B cell (primary cell): Measurements from ENCODE around the gene COQ8A. TPM values are rescaled to one million over a fixed set of nuclear protein-coding genes. Genes with fewer than 3 reads are reported as not detected.

Experiments
- ATAC-seq: fragments of 200-7000 bp; cut with Tn5 transposase; one replicate; pipeline ENCODE4 v1.10.0; 2021; ENCODE audit warnings: low read depth, mild to moderate bottlenecking, moderate number of reproducible peaks, moderate library complexity
- CTCF ChIA-PET: fragments of 350-600 bp; sonication (Branson Sonifier 250); formaldehyde crosslinking; loops from one replicate; lab custom pipeline; 2021; ENCODE audit warnings: antibody characterized with exemption, inconsistent platforms; lab: Charles Lee
- POLR2A ChIA-PET: fragments of 350-600 bp; sonication (Branson Sonifier 250); formaldehyde crosslinking; loops from one replicate; lab custom pipeline; 2021; ENCODE audit warnings: antibody characterized with exemption; lab: Charles Lee
- DNase-seq: peaks from one replicate; pipeline ENCODE4 v3.0.0; 2013
- H2AFZ ChIP-seq: 2 replicates; pipeline ENCODE4 v1.6.1; 2012; ENCODE audit warnings: mild to moderate bottlenecking, low read depth, low read length; ENCODE audit not compliant: insufficient read depth, poor library complexity, severe bottlenecking
- H3K27ac ChIP-seq, 2 donors: 1 replicate in 1 of 2; 2 replicates in 1 of 2; pipeline ENCODE4 v1.5.1; 2012 to 2013; ENCODE audit warnings: low read length in 2 of 2, mild to moderate bottlenecking in 2 of 2, moderate library complexity in 1 of 2
- H3K27me3 ChIP-seq, 4 experiments: fragments of 200-600 bp in 1 of 4; sonication (generic) in 1 of 4; replicated peaks in 1 of 4; 1 replicate in 2 of 4; 2 replicates in 2 of 4; pipeline versions ENCODE4 v1.6.1 to v1.7.0; 2013 to 2016; ENCODE audit warnings: low read length in 3 of 4, mild to moderate bottlenecking in 2 of 4, mixed read lengths in 1 of 4, moderate library complexity in 1 of 4; ENCODE audit not compliant: insufficient read depth in 4 of 4, control insufficient read depth in 3 of 4; ENCODE audit errors: control extremely low read depth in 1 of 4
- H3K36me3 ChIP-seq, 2 experiments: replicated peaks in 1 of 2; 1 replicate in 1 of 2; 2 replicates in 1 of 2; pipeline versions ENCODE4 v1.6.1 to v1.7.1; 2013; ENCODE audit warnings: low read length in 1 of 2; ENCODE audit not compliant: insufficient read depth in 2 of 2, control insufficient read depth in 1 of 2; ENCODE audit errors: control extremely low read depth in 1 of 2, extremely low read depth in 1 of 2
- H3K4me1 ChIP-seq, 2 donors: fragments of 200-600 bp in 1 of 2; sonication (generic) in 1 of 2; 1 replicate in 1 of 2; 2 replicates in 1 of 2; pipeline versions ENCODE4 v1.5.1 to v1.6.1; 2013 to 2017; ENCODE audit warnings: low read length in 2 of 2; ENCODE audit not compliant: control insufficient read depth in 2 of 2, insufficient read depth in 2 of 2
- H3K4me2 ChIP-seq: replicated peaks from 2 replicates; pipeline ENCODE3; 2012; ENCODE audit warnings: mild to moderate bottlenecking, low read depth, low read length; ENCODE audit not compliant: poor library complexity, severe bottlenecking
- H3K4me3 ChIP-seq, 5 experiments: fragments of 200-600 bp in 1 of 5; sonication (generic) in 1 of 5; 1 replicate in 3 of 5; 2 replicates in 2 of 5; pipeline versions ENCODE4 v1.5.1 to v1.7.0; 2011 to 2016; ENCODE audit warnings: low read length in 4 of 5, mild to moderate bottlenecking in 4 of 5, low read depth in 2 of 5, control low read depth in 1 of 5, moderate library complexity in 1 of 5; ENCODE audit not compliant: insufficient read depth in 1 of 5; ENCODE audit errors: control extremely low read depth in 1 of 5, extremely low read depth in 1 of 5
- H3K79me2 ChIP-seq: fragments of 200-600 bp; sonication (generic); one replicate; pipeline ENCODE4 v1.6.0; 2016; ENCODE audit warnings: low read length; ENCODE audit not compliant: control insufficient read depth, insufficient read depth
- H3K9ac ChIP-seq: fragments of 200-600 bp; sonication (generic); 2 replicates; pipeline ENCODE4 v1.6.1; 2017; ENCODE audit warnings: mild to moderate bottlenecking, low read length, moderate library complexity
- H3K9me3 ChIP-seq, 3 donors: one replicate each; pipeline versions ENCODE4 v1.6.1 to v1.7.1; 2013; ENCODE audit warnings: low read length in 2 of 3; ENCODE audit not compliant: control insufficient read depth in 2 of 3, insufficient read depth in 1 of 3; ENCODE audit errors: control extremely low read depth in 1 of 3
- H4K20me1 ChIP-seq: 2 replicates; pipeline ENCODE4 v1.6.0; 2012; ENCODE audit warnings: mild to moderate bottlenecking, low read length; ENCODE audit not compliant: insufficient read depth, control insufficient read depth, poor library complexity, severe bottlenecking
- H3K27ac Mint-ChIP-seq: one replicate; pipeline ENCODE4 v1.8.0; 2021; ENCODE audit warnings: mixed read lengths
- H3K27me3 Mint-ChIP-seq: one replicate; pipeline ENCODE4 v1.8.0; 2021; ENCODE audit warnings: mixed read lengths
- H3K4me1 Mint-ChIP-seq: one replicate; pipeline ENCODE4 v1.8.0; 2021; ENCODE audit warnings: mixed read lengths
- H3K4me3 Mint-ChIP-seq: one replicate; pipeline ENCODE4 v1.8.0; 2021; ENCODE audit warnings: mixed read lengths
- H3K9me3 Mint-ChIP-seq: one replicate; pipeline ENCODE4 v1.8.0; 2022; ENCODE audit warnings: mixed read lengths; ENCODE audit not compliant: insufficient read depth
- CTCF ChIP-seq: fragments of 200-600 bp; IDR thresholded peaks from one replicate; pipeline ENCODE4 v1.8.0; 2022; ENCODE audit warnings: antibody characterized with exemption, mild to moderate bottlenecking
- EZH2 ChIP-seq: IDR thresholded peaks from 2 replicates; pipeline ENCODE4 v1.6.1; 2012; ENCODE audit warnings: borderline replicate concordance, low read depth, mild to moderate bottlenecking, moderate library complexity, low read length; ENCODE audit not compliant: insufficient read depth, poor library complexity, severe bottlenecking
- WGBS: methylation state at CpG from one replicate; pipeline ENCODE4 v1.1.5; 2013; ENCODE audit warnings: missing lambda C conversion rate; ENCODE audit not compliant: insufficient coverage; 5-methylcytosine and 5-hydroxymethylcytosine counted together
- intact Hi-C: fragments of 100-400 bp; cut with micrococcal nuclease; formaldehyde crosslinking; loops from one replicate; pipeline ENCODE4 v1.10.0; 2022
- polyA plus RNA-seq: library from polyadenylated mRNA; depleted of rRNA; stranded (reverse); fragments of >200 nt; gene quantifications from 2 replicates; pipeline ENCODE4 v1.2.3, GENCODE V29; 2012
- total RNA-seq, 2 donors: library from RNA; stranded (reverse); fragments of 120-200 nt in 1 of 2; gene quantifications; 1 replicate in 1 of 2; 2 replicates in 1 of 2; pipeline versions ENCODE4 v1.2.3 to v1.2.4, GENCODE V29; 2013 to 2022

The COQ8A gene
- total and polyA plus RNA-seq, 2 donors (not counting 1 experiment from before 2014, with no cell fraction given) = 44.3 to 58.2 TPM

- Histone ChIP-seq H3K9ac (no peak overlapping the region), H3K79me2 (peaks cover 7% of the 10 kb centered on the region), H3K4me3 (no peak overlapping the region), H4K20me1 (peaks cover 34% of the 10 kb centered on the region), H3K27ac (no peak overlapping the region), H3K4me1 (peaks cover 0 to 4% of the 10 kb centered on the region in 2 donors), H3K27me3 (no peaks in the 10 kb centered on the region), H3K36me3 (peaks cover 0 to 46% of the 10 kb centered on the region in 2 experiments), H3K9me3 (peaks cover 0 to 6% (median 4%) of the 10 kb centered on the region in 3 donors), H3K4me2 (no peak overlapping the region), H2AFZ (no peak overlapping the region)
- 79% methylated on average over 7 of the region's 11 CpGs for WGBS
- DNase-seq = no peak
- no peaks in the 10 kb centered on the region for H3K9me3 Mint-ChIP-seq
- intact Hi-C loops = no loop called here
- POLR2A ChIA-PET = no interaction called here
- no peak for ATAC-seq
- peaks cover 5% of the 10 kb centered on the region for H3K4me1 Mint-ChIP-seq
- H3K27ac Mint-ChIP-seq = no peak overlapping the region
- CTCF ChIA-PET = no interaction called here
- no peaks in the 10 kb centered on the region for H3K27me3 Mint-ChIP-seq
- TF ChIP-seq CTCF (no peak), EZH2 (no peak)
- no peak overlapping the region for H3K4me3 Mint-ChIP-seq
Observed at GRCh38 chr1:226973898-226974543, 33.9 kb downstream of the COQ8A start.

DNA sequence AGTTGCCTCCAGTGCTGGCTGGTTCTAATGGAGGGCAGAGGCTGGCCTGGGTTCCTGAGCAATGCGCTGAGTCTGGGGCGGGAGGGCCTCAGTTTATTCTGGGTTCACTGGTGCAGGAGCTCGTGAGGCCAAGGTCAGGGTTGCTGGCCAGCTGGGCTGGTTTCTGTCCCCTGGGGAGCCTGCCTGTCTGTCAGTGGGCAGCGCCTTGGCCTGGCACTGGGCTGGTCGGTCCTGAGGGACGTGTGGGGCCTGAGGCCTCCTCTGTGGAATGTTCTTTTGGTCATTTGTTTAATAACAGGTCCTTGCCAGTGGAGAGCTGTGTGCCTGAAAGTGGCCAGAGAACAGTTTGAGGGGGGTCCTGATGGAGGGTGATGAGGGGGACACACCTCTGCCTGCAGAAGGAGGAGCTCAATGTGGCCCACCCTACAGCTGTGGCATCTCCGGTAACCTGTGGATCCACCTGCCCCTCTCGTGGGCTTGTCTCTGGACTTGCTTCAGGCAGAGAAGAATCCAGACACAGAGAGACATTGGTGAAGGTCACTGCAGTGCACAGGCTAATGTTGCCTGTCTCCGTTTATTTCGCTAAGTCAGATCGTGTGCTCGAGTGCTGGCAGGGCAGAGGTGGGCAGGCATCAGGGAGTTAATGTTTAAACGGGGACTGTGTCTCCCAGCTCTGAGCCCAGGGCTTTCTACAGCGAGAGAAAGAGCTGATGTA is 34.6 kb downstream of the COQ8A start:
- no peak overlapping the region for H3K9ac ChIP-seq
- TF ChIP-seq CTCF (no peak), EZH2 (no peak)

More for the DNA sequence above, 34.6 kb downstream of the COQ8A start:
- H3K27me3 ChIP-seq = no peaks in the 10 kb centered on the region
- peaks cover 0 to 4% of the 10 kb centered on the region in 2 donors for H3K4me1 ChIP-seq
- H3K79me2 ChIP-seq = peaks cover 7% of the 10 kb centered on the region
- CTCF ChIA-PET = no interaction called here
- no peak overlapping the region for H3K27ac ChIP-seq
- Mint-ChIP-seq H3K27me3 (no peaks in the 10 kb centered on the region), H3K27ac (no peak overlapping the region), H3K4me3 (no peak overlapping the region), H3K4me1 (peaks cover 5% of the 10 kb centered on the region), H3K9me3 (no peaks in the 10 kb centered on the region)
- no peak for ATAC-seq
- DNase-seq = no peak
- WGBS = 96% methylated on average over 14 of the region's 14 CpGs
- no peak overlapping the region for H2AFZ ChIP-seq
- intact Hi-C loops = no loop called here
- no peak overlapping the region for H3K4me2 ChIP-seq
- H3K9me3 ChIP-seq = peaks cover 0 to 6% (median 4%) of the 10 kb centered on the region in 3 donors
- H4K20me1 ChIP-seq = peaks cover 38% of the 10 kb centered on the region
- H3K36me3 ChIP-seq = peaks cover 0 to 46% of the 10 kb centered on the region in 2 experiments
- H3K4me3 ChIP-seq = no peak overlapping the region
- POLR2A ChIA-PET = no interaction called here
